B cell (primary cell): ENCODE data around the gene VPS41.

Source experiments
- EZH2 ChIP-seq: IDR thresholded peaks from 2 replicates; pipeline ENCODE4 v1.6.1; 2012; ENCODE audit warnings: borderline replicate concordance, low read depth, mild to moderate bottlenecking, moderate library complexity, low read length; ENCODE audit not compliant: insufficient read depth, poor library complexity, severe bottlenecking
- TF ChIP-seq, protein P1 (sequence below): fragments of 200-600 bp; IDR thresholded peaks from one replicate; pipeline ENCODE4 v1.8.0; 2022; ENCODE audit warnings: antibody characterized with exemption, mild to moderate bottlenecking

DNA sequence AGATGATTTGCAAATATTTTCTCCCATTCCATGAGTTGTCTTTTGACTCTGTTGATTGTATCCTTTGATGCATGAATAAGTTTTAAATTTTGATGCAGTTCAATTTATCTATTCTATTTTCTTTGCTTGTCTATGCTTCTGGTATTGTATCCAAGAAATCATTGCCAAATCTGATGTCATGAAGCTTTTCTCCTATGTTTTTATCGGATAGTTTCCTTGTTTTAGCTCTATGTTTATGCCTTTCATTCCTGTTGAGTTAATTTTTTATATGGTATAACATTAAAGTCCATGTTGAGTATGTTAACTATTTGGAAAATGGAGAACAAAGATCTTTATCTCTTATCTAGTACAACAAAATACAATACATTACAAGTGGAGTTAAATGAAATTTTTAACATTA lies 27.6 kb upstream of the VPS41 start:
- TF ChIP-seq, protein P1, sequence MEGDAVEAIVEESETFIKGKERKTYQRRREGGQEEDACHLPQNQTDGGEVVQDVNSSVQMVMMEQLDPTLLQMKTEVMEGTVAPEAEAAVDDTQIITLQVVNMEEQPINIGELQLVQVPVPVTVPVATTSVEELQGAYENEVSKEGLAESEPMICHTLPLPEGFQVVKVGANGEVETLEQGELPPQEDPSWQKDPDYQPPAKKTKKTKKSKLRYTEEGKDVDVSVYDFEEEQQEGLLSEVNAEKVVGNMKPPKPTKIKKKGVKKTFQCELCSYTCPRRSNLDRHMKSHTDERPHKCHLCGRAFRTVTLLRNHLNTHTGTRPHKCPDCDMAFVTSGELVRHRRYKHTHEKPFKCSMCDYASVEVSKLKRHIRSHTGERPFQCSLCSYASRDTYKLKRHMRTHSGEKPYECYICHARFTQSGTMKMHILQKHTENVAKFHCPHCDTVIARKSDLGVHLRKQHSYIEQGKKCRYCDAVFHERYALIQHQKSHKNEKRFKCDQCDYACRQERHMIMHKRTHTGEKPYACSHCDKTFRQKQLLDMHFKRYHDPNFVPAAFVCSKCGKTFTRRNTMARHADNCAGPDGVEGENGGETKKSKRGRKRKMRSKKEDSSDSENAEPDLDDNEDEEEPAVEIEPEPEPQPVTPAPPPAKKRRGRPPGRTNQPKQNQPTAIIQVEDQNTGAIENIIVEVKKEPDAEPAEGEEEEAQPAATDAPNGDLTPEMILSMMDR: no peak
- TF ChIP-seq EZH2: no peak
